NCI-H1694 treated with DMSO at 0.1 percent for 48 hours (cell line): ENCODE data around the gene WAC.
"Not testable (repeated sequence)": the region's sequence is repeated elsewhere in the genome, so short reads cannot be mapped to it uniquely, and the experiment has no call there.

Experiments used
- DNase-seq: peaks from one replicate; lab custom pipeline; 2025; lab: John Stamatoyannopoulos, UW

The WAC gene

DNA sequence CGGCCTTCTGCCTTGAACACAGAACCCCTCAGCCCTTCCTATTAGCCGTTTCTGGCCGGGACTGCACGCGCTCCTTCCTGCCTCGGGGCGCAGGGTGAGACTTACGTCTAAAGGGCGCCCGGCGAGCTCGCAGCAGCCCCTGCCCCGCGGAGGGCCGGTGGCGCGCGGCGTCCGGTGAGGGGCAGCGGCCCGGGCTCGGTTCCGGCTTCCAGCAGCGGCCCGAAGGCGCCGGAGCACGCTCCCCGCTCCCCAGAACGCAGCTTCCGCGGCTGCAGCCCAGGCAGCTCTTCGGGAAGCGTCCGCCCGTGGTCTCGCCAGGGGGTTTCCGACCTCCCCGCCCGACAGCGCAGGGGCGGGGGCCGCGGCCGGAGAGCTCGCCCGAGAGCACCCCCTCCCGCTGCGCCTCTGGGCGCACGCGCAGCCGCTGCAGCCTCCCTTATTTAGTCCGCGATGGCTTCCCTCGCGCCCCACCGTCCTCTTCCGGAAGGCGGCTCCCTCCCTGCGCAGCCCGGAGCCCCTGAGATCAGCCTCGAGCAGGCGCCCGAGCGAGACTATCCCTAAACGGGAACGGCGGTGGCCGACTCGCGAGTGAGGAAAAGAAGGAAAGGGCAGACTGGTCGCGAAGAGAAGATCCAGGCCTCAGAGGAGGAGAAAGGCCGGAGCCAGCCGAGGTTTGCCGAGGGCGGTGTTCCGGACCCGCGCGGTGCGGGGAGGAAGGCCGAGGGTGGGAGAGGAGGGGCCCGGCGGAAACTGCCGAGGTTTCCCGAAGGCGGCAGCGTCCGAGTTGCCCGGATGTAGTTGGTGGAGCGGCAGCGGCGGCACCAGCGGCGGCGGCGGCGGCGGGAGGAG is at the start of gene WAC:
Gene WAC (plus strand): TSS at position 782 of the 849 bp plus-strand sequence. CDS start 462 bp downstream, outside the sequence.
- DNase-seq, result peak; percentile 78

DNA sequence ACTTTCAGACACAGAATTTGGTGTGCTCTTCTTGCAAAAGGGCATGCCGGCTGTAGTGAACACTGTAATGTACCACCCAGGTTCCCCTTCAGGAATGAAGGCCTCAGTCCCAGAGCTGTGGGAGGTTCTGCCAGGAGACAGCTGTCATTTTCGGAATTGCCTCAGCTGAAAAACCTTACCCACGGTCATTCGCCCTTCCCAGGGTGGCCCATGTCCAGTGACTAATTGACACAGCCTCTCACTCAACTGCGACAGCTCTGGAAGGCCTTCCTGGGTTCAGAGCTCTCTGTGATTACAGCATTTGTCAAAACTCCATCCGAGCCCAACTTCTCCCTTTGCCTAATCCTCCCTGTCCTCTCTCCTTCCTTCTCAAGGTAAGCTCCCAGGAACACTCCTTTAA is 43.7 kb upstream of the WAC start:
- no peak for DNase-seq

GRCh38 chr10:28490256-28490865 is 42.6 kb upstream of the WAC start:
- DNase-seq, result not testable (repeated sequence)

GRCh38 chr10:28492116-28492920 is 40.6 kb upstream of the WAC start:
- no peak for DNase-seq

DNA sequence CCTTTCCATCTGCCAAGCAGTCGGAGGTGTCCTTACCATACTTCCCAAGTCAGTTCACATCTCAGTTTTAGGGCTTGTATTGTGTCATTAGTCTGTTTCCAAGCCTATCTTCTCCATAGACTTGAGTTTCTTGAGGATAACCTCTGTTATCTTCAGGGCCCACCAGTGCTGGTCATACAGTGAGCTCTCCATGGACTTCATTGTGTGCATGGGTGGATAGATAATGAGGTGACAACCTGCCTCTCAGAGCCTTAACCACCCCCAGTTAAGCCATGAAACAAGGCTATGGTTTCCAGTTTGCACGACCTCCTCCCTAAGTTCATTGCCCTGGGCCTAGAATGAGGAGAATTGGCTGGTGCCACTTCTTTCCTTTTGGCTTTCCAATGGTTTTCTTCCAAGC is 38.5 kb upstream of the WAC start:
- DNase-seq, result no peak

- DNase-seq, result no peak
Observed at GRCh38 chr10:28495084-28495483, 37.8 kb upstream of the WAC start.

DNA sequence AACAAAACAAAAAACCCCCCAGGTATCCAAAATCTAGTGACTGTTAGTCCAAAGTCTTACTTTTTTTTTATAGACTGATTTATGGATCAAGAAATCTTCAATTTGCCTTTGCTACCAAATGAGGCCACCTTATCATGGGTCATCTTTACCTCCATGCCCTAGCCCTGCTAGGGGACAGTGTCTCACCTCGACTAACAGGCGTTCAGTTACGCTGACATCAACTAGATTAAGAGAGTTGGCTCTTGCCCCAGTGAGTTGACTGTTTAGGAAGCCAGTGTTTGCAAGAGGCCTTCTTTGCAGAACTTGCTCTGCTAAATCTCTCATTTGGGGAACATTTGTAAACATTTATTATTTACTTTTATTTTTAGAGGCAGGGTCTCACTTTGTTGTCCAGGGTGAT is 36.9 kb upstream of the WAC start:
- DNase-seq, result no peak

GRCh38 chr10:28496481-28496961 is 36.4 kb upstream of the WAC start:
- DNase-seq, result no peak

GRCh38 chr10:28497313-28498126 is 35.4 kb upstream of the WAC start:
- DNase-seq, result no peak

DNA sequence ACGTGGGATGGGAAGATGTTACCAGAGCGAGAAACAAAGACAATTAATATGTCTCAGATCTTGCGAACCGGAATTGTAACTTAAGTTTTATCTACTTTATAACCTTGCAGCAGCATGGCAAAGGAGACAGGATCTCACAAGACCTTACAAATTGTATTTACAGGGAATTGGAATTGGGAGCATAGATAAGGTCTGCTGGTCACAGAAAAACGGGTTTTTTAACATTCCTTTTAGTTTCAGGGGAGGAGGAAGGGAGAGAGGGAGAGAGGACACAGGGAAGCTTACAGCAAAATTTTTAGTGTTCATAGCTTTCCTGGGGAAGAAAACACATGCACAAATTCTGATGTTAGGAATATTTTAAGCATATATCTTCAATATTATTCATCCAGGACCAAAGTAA is 32.7 kb upstream of the WAC start:
- DNase-seq, result not testable (repeated sequence)

DNA sequence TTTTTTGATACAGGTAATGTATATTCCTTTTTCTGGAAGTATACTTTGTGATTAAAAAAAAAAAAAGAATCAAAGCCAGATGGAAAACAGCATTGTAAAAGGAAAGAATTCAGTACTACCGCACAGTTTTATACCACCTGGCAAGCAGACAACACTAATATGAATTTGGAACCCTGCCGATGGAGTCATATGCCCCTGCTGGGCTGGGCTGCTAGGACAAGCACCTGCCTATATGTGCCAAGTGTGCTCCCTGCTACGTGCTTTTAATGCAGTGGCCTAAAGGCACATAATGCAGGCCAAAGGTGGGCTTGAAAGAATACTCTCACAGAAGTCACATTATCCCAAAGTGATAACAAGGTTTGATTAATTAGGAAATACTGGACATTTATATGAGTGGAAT is 29.8 kb upstream of the WAC start:
- peak; percentile 81 for DNase-seq

- no peak for DNase-seq
Observed at GRCh38 chr10:28505359-28505959, 27.5 kb upstream of the WAC start.

GRCh38 chr10:28508304-28508925 is 24.5 kb upstream of the WAC start:
- DNase-seq, result no peak

DNA sequence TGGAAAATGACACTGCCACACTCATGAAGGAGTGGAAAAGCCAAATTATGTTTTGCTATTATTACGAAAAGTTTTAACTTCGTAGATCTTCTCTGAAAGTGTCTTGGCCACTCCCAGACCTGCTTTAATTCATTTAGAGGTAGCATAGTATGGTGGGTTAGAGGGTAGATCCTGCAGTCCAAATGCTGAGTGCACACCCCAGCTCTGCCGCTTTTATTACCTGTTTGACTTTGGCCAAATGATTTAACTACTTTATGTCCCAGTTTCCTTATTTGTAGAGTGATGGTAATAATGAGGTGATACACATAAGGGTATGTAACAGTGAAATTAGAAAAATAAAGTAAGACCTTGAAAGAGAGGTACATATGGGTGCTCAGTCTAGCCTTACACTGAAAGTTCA is 23.6 kb upstream of the WAC start:
- no peak for DNase-seq

DNA sequence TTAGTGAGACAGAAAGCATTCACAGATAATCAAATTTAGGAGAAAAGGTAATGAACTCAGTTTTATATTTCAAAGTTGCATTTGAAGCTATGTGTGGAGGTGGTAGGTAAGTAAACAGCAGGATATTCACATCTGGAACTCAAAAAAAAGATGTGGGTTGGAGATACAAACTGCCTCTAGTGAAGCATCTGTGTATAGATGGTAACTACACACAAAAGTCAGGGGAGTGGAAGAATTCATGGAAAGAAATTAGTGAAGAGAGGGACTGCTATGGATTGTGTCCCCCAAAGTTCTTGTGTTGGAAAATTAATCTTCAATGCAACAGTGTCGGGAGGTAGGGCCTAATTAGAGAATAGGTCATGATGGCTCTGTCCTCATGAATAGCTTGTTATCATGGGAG is 18.3 kb upstream of the WAC start:
- DNase-seq, result no peak

GRCh38 chr10:28520346-28520745 is 12.6 kb upstream of the WAC start:
- no peak for DNase-seq

- DNase-seq, result not testable (repeated sequence)
Observed at GRCh38 chr10:28520828-28521227, 12.1 kb upstream of the WAC start.

GRCh38 chr10:28521961-28522360 is 11.0 kb upstream of the WAC start:
- not testable (repeated sequence) for DNase-seq

DNA sequence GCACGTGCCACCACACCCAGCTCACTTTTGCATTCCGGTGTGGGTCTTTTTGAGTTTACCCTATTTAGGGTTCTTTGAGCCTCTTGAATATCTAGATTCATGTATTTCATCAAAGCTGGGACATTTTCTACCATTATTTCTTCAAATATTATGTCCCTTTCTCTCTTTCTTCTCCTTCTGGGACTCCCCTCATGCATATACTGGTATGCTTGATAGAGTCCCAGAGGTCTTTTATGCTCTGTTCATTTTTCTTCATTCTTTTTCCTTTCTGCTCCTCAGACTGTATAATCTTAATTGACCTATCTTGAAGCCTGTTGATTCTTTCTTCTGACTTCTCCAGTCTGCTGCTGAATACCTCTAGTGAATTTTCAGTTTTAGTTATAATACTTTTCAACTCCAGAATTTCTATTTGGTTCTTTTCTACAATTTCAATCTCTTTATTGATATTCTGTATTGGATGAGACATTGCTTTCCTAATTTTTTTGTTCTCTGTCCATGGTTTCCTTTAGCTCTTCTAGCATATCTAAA is 9.1 kb upstream of the WAC start:
- DNase-seq, result no peak

- no peak for DNase-seq
Observed at GRCh38 chr10:28530751-28531150, 2.2 kb upstream of the WAC start.

- no peak for DNase-seq
Observed at GRCh38 chr10:28533186-28533564, 257 bp downstream of the WAC start.
